ENCODE measurements around the gene TMEM164. TPM values are rescaled to one million over a fixed set of nuclear protein-coding genes. Genes with fewer than 3 reads are reported as not detected.

The TMEM164 gene
- total and polyA plus RNA-seq, 2 of the 4 experiments (the other 2 are of a cell fraction): 6.3 to 7.1 TPM

- TF ChIP-seq CHD1 (IDR thresholded peaks at IDR 0.05; ENCODE audit: low read depth, low read length): no peak
Measured at GRCh38 chrX:110143454-110144210, 140.7 kb downstream of the TMEM164 start (continued).

GRCh38 chrX:110145311-110145710 lies 142.4 kb downstream of the TMEM164 start:
- Histone ChIP-seq H3K14ac (replicated peaks; ENCODE audit: low read depth, low read length) (no peak overlapping the region), H3K23ac (ENCODE audit: low read depth, low read length) (no peak overlapping the region), H3K9me1 (ENCODE audit: insufficient read depth, low read length) (no peaks in the 10 kb centered on the region; the same call in 1 of the 2 replicates), H3K9me3 (ENCODE audit: control insufficient read depth, insufficient read depth, low read length) (no peaks in the 10 kb centered on the region; the same call in 1 of the 2 replicates), H2AFZ (replicated peaks; ENCODE audit: low read length, poor library complexity) (no peak overlapping the region), H3K4me2 (ENCODE audit: low read depth, low read length) (no peak overlapping the region), H2AK9ac (replicated peaks; ENCODE audit: low read depth, low read length, poor library complexity) (no peak overlapping the region), H2AK5ac (ENCODE audit: low read depth, low read length) (no peak overlapping the region), H3K18ac (ENCODE audit: low read depth, low read length) (no peak overlapping the region), H2BK5ac (ENCODE audit: low read depth, low read length, poor library complexity, severe bottlenecking) (no peak overlapping the region), H3K4me1 (ENCODE audit: control insufficient read depth, insufficient read depth, low read length) (no peaks in the 10 kb centered on the region; the same call in 1 of the 2 replicates), H3K4me3 (ENCODE audit: insufficient read depth, low read depth, low read length) (no peak overlapping the region), H2BK120ac (ENCODE audit: low read depth, low read length) (no peak overlapping the region), H3K4ac (ENCODE audit: low read depth, low read length) (no peak overlapping the region), H3K9ac (ENCODE audit: low read depth, low read length) (no peak overlapping the region), H4K5ac (ENCODE audit: low read depth, low read length) (no peak overlapping the region), H2BK20ac (ENCODE audit: low read depth, low read length) (no peak overlapping the region), H3K27me3 (ENCODE audit: control insufficient read depth, insufficient read depth, low read length) (no peaks in the 10 kb centered on the region; the same call in 1 of the 2 replicates), H2BK15ac (ENCODE audit: low read depth, low read length) (no peak overlapping the region), H4K91ac (ENCODE audit: insufficient read depth, low read depth, low read length) (no peak overlapping the region), H3K79me1 (ENCODE audit: low read depth in 1 of 2, low read length in 2 of 2) (no peaks in the 10 kb centered on the region), H4K20me1 (ENCODE audit: insufficient read depth, low read length) (no peaks in the 10 kb centered on the region; the same call in 1 of the 2 replicates), H3K36me3 (ENCODE audit: control insufficient read depth, insufficient read depth, low read length) (no peaks in the 10 kb centered on the region), H3K27ac (ENCODE audit: insufficient read depth, low read length) (no peak overlapping the region), H3K56ac (ENCODE audit: extremely low read depth, insufficient read depth, low read length) (no peak overlapping the region), H4K8ac (ENCODE audit: low read depth in 2 of 2, low read length in 2 of 2) (no peak overlapping the region)
- POLR2A ChIA-PET (ENCODE audit: unreplicated experiment): no interaction called here
- BruUV-seq (replicated peaks): no TSS peak
- ATAC-seq (ENCODE audit: low read depth) (no peak), DNase-seq (no peak)
- CTCF ChIA-PET: interaction anchor here (1.1 to 1.8 kb wide), 2 partner anchors 235 to 273 kb away, joined by 3 to 24 read pairs; no protein-coding TSS in a partner anchor
- intact Hi-C loops (cut with micrococcal nuclease) (loop anchor here (10.0 kb wide), 1 partner anchor 141 kb away; the partner anchor contains the start of gene TMEM164), dilution Hi-C loops (cut with HindIII; ENCODE audit: low sequenced_read_pairs, unreplicated experiment) (no loop called here), in situ Hi-C loops (cut with MboI; ENCODE audit: low sequenced_read_pairs) (loop anchor here (5.0 to 25.0 kb wide), 2 partner anchors 233 to 658 kb away; partner anchors contain the start of gene GUCY2F)
- TF ChIP-seq FOS (IDR thresholded peaks at IDR 0.05; ENCODE audit: low read depth, low read length) (no peak), ELK1 (IDR thresholded peaks at IDR 0.05; ENCODE audit: borderline replicate concordance, low read depth, low read length) (no peak), POLR2A (IDR thresholded peaks at IDR 0.05; ENCODE audit: low read depth, low read length) (no peak), SMC3 (IDR thresholded peaks at IDR 0.05; ENCODE audit: low read depth, low read length) (no peak), CTCF (conservative IDR thresholded peaks at IDR 0.05; ENCODE audit: low read depth, low read length) (no peak), CHD1 (IDR thresholded peaks at IDR 0.05; ENCODE audit: low read depth, low read length) (no peak), USF2 (IDR thresholded peaks at IDR 0.05; ENCODE audit: low read depth, low read length) (no peak), NFE2L2 (IDR thresholded peaks at IDR 0.05; ENCODE audit: low read depth, low read length) (no peak), CEBPB (IDR thresholded peaks at IDR 0.05; ENCODE audit: low read depth, low read length) (no peak), BHLHE40 (IDR thresholded peaks at IDR 0.05; ENCODE audit: low read depth, low read length) (no peak), RCOR1 (IDR thresholded peaks at IDR 0.05; ENCODE audit: insufficient replicate concordance, low read length) (no peak), MAZ (IDR thresholded peaks at IDR 0.05; ENCODE audit: borderline replicate concordance, low read depth, low read length) (no peak)

All from IMR-90 (cell line).